Measurements from ENCODE around the gene FYCO1. TPM values are rescaled to one million over a fixed set of nuclear protein-coding genes. Genes with fewer than 3 reads are reported as not detected.

The FYCO1 gene
- total and polyA plus RNA-seq, 10 of the 15 experiments (the other 5 are each of a cell fraction or from before 2014, with no cell fraction given) = 1.5 to 8.4 (median 6.5) TPM

- TF ChIP-seq KAT2A (conservative IDR thresholded peaks at IDR 0.05; ENCODE audit: control insufficient read depth, low read depth, low read length) = no peak
- no peak for TF ChIP-seq HSF1 (IDR thresholded peaks at IDR 0.05; ENCODE audit: low read depth, low read length)
- no peak for TF ChIP-seq IRF3 (IDR thresholded peaks at IDR 0.05)
- TF ChIP-seq ZZZ3 (IDR thresholded peaks at IDR 0.05; ENCODE audit: control insufficient read depth, insufficient read length, low read depth) = no peak
- no peak for TF ChIP-seq POLR2AphosphoS2 (IDR thresholded peaks at IDR 0.05; ENCODE audit: low read depth, low read length)
- TF ChIP-seq SMARCA5 (IDR thresholded peaks at IDR 0.05) = peak; percentile 30; the same call in 1 of the 2 replicates
- no peak for TF ChIP-seq NFYB (IDR thresholded peaks at IDR 0.05; ENCODE audit: insufficient read depth, low read depth, low read length)
- TF ChIP-seq, protein P1, sequence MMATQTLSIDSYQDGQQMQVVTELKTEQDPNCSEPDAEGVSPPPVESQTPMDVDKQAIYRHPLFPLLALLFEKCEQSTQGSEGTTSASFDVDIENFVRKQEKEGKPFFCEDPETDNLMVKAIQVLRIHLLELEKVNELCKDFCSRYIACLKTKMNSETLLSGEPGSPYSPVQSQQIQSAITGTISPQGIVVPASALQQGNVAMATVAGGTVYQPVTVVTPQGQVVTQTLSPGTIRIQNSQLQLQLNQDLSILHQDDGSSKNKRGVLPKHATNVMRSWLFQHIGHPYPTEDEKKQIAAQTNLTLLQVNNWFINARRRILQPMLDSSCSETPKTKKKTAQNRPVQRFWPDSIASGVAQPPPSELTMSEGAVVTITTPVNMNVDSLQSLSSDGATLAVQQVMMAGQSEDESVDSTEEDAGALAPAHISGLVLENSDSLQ (IDR thresholded peaks at IDR 0.05) = peak; percentile 88
- peak; percentile 53; the same call in 1 of the 2 replicates for TF ChIP-seq TARDBP (IDR thresholded peaks at IDR 0.05; ENCODE audit: borderline replicate concordance)
- TF ChIP-seq SUZ12 (IDR thresholded peaks at IDR 0.05; ENCODE audit: unreplicated experiment) = no peak
- no peak for TF ChIP-seq FOS (IDR thresholded peaks at IDR 0.05; ENCODE audit: borderline replicate concordance, extremely low read depth, insufficient read length)
- peak; percentile 99; the same call in 1 of the 2 replicates for TF ChIP-seq TBL1XR1 (IDR thresholded peaks at IDR 0.05; ENCODE audit: low read depth, low read length)
- TF ChIP-seq NFYA (IDR thresholded peaks at IDR 0.05; ENCODE audit: borderline replicate concordance, low read depth, low read length) = no peak
- TF ChIP-seq NRF1 (conservative IDR thresholded peaks at IDR 0.05; ENCODE audit: low read depth, low read length) = no peak
- no peak for TF ChIP-seq PAX8 (IDR thresholded peaks at IDR 0.05)
- TF ChIP-seq TCF12 (IDR thresholded peaks at IDR 0.05; ENCODE audit: low read depth, low read length) = peak; percentile 94
- TF ChIP-seq EGR1 (IDR thresholded peaks at IDR 0.05; ENCODE audit: borderline replicate concordance in 1 of 2, low read depth in 2 of 2, low read length in 2 of 2) = peak in 1 of 2 experiments; percentile 88; a peak in 2 of 3 replicates
- TF ChIP-seq MTA2 (IDR thresholded peaks at IDR 0.05; ENCODE audit: low read depth) = peak; percentile 88
- TF ChIP-seq ZNF24 (IDR thresholded peaks at IDR 0.05) = no peak
- no peak for TF ChIP-seq HDAC2 (IDR thresholded peaks at IDR 0.05)
- TF ChIP-seq NFIC (IDR thresholded peaks at IDR 0.05; ENCODE audit: low read depth, low read length) = peak; percentile 98
- no peak for TF ChIP-seq RBBP5 (conservative IDR thresholded peaks at IDR 0.05)
- TF ChIP-seq RAD21 (IDR thresholded peaks at IDR 0.05; ENCODE audit: insufficient read depth, low read depth, low read length) = peak; percentile 38
- TF ChIP-seq HCFC1 (IDR thresholded peaks at IDR 0.05; ENCODE audit: low read length) = no peak
- TF ChIP-seq CBX3 (IDR thresholded peaks at IDR 0.05; ENCODE audit: borderline replicate concordance, low read depth) = no peak
- peak; percentile 88 for TF ChIP-seq TCF3 (IDR thresholded peaks at IDR 0.05; ENCODE audit: borderline replicate concordance, insufficient read depth, low read depth, low read length)
- no peak for TF ChIP-seq STAT1 (conservative IDR thresholded peaks at IDR 0.05)
- no peak for TF ChIP-seq HDAC6 (IDR thresholded peaks at IDR 0.05; ENCODE audit: unreplicated experiment)
- peak; percentile 68; the same call in 1 of the 2 replicates for TF ChIP-seq CHD2 (IDR thresholded peaks at IDR 0.05; ENCODE audit: borderline replicate concordance, low read depth, low read length)
- no peak for TF ChIP-seq MXI1 (IDR thresholded peaks at IDR 0.05; ENCODE audit: low read depth, low read length)
Observed at GRCh38 chr3:45915518-45916231, 79.9 kb downstream of the FYCO1 start (continued).

Data from GM12878 (cell line).